BLaER1 treated with 17β-estradiol and CSF1 and Interleukin-3, amounts not matched to agents 10 nM and 100 nM (cell line): ENCODE measurements around the gene TP53BP2.
A peak's percentile ranks its signal among the peaks of the same experiment; 100 is the strongest.

Source experiments
- H3K27ac ChIP-seq, 11 experiments: shearing (Covaris generic); formaldehyde crosslinking; 2 replicates each; pipeline ENCODE4 v1.8.1; 2022
- H3K27me3 ChIP-seq, 11 experiments: shearing (Covaris generic); formaldehyde crosslinking; 2 replicates each; pipeline ENCODE4 v1.8.1; 2022
- H3K36me3 ChIP-seq, 11 experiments: shearing (Covaris generic); formaldehyde crosslinking; 2 replicates each; pipeline ENCODE4 v1.8.1; 2022
- H3K4me1 ChIP-seq, 10 experiments: shearing (Covaris generic); formaldehyde crosslinking; 2 replicates each; pipeline ENCODE4 v1.8.1; 2022
- H3K4me2 ChIP-seq, 11 experiments: shearing (Covaris generic); formaldehyde crosslinking; 2 replicates each; pipeline ENCODE4 v1.8.1; 2022
- H3K4me3 ChIP-seq, 10 experiments: shearing (Covaris generic); formaldehyde crosslinking; 2 replicates each; pipeline ENCODE4 v1.8.1; 2022
- H3K9ac ChIP-seq, 11 experiments: shearing (Covaris generic); formaldehyde crosslinking; 2 replicates each; pipeline ENCODE4 v1.8.1; 2022
- H3K9me3 ChIP-seq, 11 experiments: shearing (Covaris generic); formaldehyde crosslinking; replicated peaks in 1 of 11; 2 replicates each; pipeline ENCODE4 v1.8.1; 2022
- H4K20me1 ChIP-seq, 11 experiments: shearing (Covaris generic); formaldehyde crosslinking; 2 replicates each; pipeline ENCODE4 v1.8.1; 2022
- Cebpa-rat ChIP-seq, 11 experiments: shearing (Covaris generic); IDR thresholded peaks; 2 replicates each; pipeline ENCODE4 v1.8.1; 2022

Gene TP53BP2

DNA sequence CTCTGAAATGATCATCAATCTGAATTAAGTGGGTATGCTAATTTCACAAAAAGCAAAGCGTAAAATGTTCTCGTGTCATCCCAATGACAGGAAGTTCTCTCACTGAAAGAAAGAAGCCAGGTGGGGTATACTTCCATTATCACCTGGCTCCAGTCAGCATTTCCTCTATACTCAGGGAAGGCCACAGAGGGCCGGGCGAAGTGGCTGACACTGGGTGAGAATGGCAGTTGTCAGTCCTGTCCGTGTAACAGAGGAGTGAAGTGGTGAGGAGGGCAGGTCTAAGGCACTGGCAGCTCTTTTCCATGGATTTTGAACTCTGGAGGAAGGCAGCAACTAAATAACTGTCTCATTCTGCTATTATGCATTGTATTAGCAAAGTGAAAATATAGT, 73.0 kb downstream of the TP53BP2 start:
- Histone ChIP-seq H3K4me2 (no peak overlapping the region), H3K4me1 (peaks cover 8 to 16% (median 10%) of the 10 kb centered on the region in 10 experiments; a peak in 19 of 20 replicates), H3K27me3 (no peaks in the 10 kb centered on the region), H3K4me3 (no peak overlapping the region), H3K27ac (no peak overlapping the region), H4K20me1 (peaks cover 0 to 42% (median 0%) of the 10 kb centered on the region in 11 experiments; a peak in 8 of 22 replicates), H3K9ac (no peak overlapping the region), H3K9me3 (peaks cover 5 to 13% (median 9%) of the 10 kb centered on the region in 11 experiments; a peak in 15 of 22 replicates), H3K36me3 (peaks cover 87 to 91% (median 89%) of the 10 kb centered on the region in 11 experiments)
- TF ChIP-seq Cebpa-rat (IDR thresholded peaks at IDR 0.05), result no peak

DNA sequence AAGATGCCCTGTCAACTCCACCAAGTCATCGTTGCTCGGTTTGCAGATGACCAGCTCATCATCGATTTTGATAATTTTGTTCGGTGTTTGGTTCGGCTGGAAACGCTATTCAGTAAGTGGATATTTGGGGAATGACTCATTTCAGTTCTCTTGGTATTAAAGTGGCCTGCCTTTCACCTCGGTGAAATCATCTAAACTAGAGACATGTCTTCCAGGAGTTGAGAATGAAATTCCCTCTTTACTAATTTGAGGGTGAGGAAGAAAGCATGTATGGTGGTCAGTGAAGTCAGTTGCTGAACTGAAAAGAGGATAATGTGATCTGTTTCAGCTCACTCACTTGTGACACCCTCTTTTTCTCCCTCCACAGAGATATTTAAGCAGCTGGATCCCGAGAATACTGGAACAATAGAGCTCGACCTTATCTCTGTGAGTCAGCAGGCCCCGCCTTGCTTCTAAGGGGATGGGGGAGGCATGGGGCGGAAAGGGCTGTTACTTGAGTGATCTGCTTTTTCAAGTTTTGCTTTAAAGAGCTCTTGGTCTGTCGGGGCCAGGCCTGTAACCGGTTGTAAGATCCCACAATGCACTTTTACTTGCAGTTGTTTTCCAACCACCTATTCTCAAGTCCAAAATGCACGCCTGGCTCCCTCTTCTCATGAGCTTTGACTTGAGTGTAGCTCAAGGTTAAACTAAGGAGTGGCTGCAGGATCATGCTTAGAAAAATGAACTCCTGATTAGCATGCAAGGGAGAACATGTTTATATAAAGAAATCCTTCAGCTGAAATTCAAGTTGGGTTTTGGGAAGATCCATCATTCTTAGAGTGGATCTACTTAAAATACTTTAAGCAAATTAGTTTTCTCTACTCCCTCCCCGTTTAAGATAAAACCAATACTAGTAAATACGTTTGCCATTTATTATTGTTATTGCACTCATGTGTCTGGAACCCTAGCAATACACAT, 73.7 kb downstream of the TP53BP2 start:
- no peak overlapping the region for H3K27ac ChIP-seq
- H4K20me1 ChIP-seq, result peaks cover 0 to 36% (median 0%) of the 10 kb centered on the region in 11 experiments; a peak in 8 of 22 replicates
- no peak overlapping the region for H3K4me2 ChIP-seq
- H3K36me3 ChIP-seq, result peaks cover 81 to 84% (median 82%) of the 10 kb centered on the region in 11 experiments
- no peak overlapping the region for H3K9ac ChIP-seq
- peaks cover 8 to 16% (median 10%) of the 10 kb centered on the region in 10 experiments; a peak in 19 of 20 replicates for H3K4me1 ChIP-seq
- H3K27me3 ChIP-seq, result no peaks in the 10 kb centered on the region
- no peak for TF ChIP-seq Cebpa-rat (IDR thresholded peaks at IDR 0.05)
- H3K4me3 ChIP-seq, result no peak overlapping the region
- peaks cover 5 to 13% (median 9%) of the 10 kb centered on the region in 11 experiments; a peak in 15 of 22 replicates for H3K9me3 ChIP-seq

DNA sequence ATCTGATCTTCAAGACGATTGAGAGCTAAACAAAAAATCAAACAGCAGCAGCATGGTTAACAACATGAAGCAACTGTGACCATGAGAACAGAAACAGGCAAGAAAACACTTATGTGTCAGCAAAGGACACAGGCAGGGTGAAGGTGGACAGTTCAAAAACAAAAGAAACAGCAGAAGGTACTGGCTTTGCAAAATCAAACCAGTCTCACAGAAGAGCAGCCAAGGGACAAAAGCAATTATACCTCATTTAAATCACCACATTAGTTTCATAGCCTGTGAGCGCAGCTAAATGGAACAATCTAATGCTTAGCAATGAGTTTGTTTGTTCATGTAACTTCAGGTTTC, 74.3 kb downstream of the TP53BP2 start:
- no peak overlapping the region for H3K27ac ChIP-seq
- H3K9me3 ChIP-seq, result peaks cover 5 to 13% (median 9%) of the 10 kb centered on the region in 11 experiments; a peak in 15 of 22 replicates
- no peaks in the 10 kb centered on the region for H3K27me3 ChIP-seq
- H4K20me1 ChIP-seq, result peaks cover 0 to 33% (median 0%) of the 10 kb centered on the region in 11 experiments; a peak in 8 of 22 replicates
- H3K36me3 ChIP-seq, result peaks cover 76 to 83% (median 79%) of the 10 kb centered on the region in 11 experiments
- no peak overlapping the region for H3K4me2 ChIP-seq
- no peak for TF ChIP-seq Cebpa-rat (IDR thresholded peaks at IDR 0.05)
- no peak overlapping the region for H3K4me3 ChIP-seq
- H3K4me1 ChIP-seq, result peaks cover 6 to 14% (median 7%) of the 10 kb centered on the region in 10 experiments; a peak in 19 of 20 replicates
- H3K9ac ChIP-seq, result no peak overlapping the region

DNA sequence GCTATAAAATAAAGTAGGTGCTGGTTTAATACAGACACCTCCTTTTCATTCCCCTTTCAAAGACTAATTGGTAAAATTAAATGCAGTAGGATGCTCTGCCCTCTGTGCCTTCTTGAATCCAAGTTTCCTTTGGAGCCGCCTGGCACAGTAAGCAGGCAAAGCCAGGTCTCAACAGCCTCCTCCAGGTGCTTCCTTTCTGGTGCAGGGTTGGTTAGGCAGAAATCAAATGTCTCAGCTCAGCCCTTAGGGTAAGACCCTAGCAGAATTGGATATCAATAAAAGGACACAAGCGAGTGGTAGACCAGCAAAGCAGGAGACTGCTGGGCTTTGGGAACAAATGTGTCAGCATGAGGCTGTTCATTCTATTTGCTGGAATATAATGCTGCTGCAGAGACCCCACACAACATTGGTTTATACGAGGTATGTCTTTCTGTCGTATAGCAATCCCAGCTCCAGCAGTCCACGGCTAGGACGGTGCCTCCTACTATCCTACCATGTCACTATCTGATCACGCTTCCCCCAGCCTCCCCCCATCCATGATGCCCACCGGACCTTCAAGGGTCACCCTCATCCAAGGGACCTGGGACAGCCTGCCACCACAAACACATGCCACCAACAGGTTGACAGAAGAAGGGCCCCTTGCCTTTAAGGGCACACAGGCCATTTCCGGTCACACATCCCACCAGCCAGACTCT, 75.0 kb downstream of the TP53BP2 start:
- peaks cover 0 to 27% (median 0%) of the 10 kb centered on the region in 11 experiments; a peak in 5 of 22 replicates for H4K20me1 ChIP-seq
- no peak for TF ChIP-seq Cebpa-rat (IDR thresholded peaks at IDR 0.05)
- peaks cover 0 to 8% (median under 1%) of the 10 kb centered on the region in 10 experiments; a peak in 6 of 20 replicates for H3K4me1 ChIP-seq
- H3K4me2 ChIP-seq, result peak overlapping the region in 2 of 11 experiments; percentile 1 to 18; a peak in 2 of 22 replicates
- H3K9ac ChIP-seq, result no peak overlapping the region
- peaks cover 5 to 13% (median 9%) of the 10 kb centered on the region in 11 experiments; a peak in 15 of 22 replicates for H3K9me3 ChIP-seq
- H3K27ac ChIP-seq, result no peak overlapping the region
- no peaks in the 10 kb centered on the region for H3K27me3 ChIP-seq
- H3K4me3 ChIP-seq, result no peak overlapping the region
- peaks cover 69 to 83% (median 76%) of the 10 kb centered on the region in 11 experiments for H3K36me3 ChIP-seq

DNA sequence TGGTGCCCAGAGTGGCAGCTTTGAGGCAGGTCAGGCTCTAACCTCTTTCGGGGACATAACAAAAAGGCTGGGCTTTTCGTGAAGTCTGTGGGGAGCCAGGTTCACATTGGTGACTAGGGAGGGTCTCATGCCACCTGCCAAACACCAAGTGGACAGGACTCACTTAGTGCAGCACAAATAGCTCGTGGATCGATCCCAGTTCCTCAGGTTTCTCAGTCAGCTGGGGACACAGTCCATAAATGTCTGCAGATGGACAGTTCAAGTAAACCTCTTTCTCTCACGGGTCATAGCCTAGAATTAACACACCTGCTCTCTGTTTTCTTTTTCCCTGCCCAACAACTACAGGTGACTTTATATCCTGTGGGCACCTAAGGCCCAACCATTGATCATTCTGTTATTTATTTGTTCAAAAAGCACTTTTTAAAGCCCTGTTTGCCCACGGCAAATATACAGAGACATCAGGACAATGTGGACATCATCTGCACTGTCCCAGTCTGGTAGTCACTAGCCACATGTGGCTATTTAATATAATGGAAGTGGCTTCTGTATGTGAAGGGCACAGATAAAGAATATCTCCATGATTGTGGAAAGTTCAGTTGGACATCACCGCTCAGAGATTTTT, 79.9 kb downstream of the TP53BP2 start:
- H3K27me3 ChIP-seq, result no peaks in the 10 kb centered on the region
- peaks cover 0 to 15% (median 7%) of the 10 kb centered on the region in 10 experiments; a peak in 14 of 20 replicates for H3K4me1 ChIP-seq
- H3K4me2 ChIP-seq, result no peak overlapping the region
- no peak overlapping the region for H3K27ac ChIP-seq
- H3K9me3 ChIP-seq, result peaks cover 5 to 13% (median 9%) of the 10 kb centered on the region in 11 experiments; a peak in 15 of 22 replicates
- H3K4me3 ChIP-seq, result no peak overlapping the region
- peaks cover 38 to 83% (median 63%) of the 10 kb centered on the region in 11 experiments for H3K36me3 ChIP-seq
- peaks cover 0 to 8% (median 0%) of the 10 kb centered on the region in 11 experiments; a peak in 1 of 22 replicates for H4K20me1 ChIP-seq
- TF ChIP-seq Cebpa-rat (IDR thresholded peaks at IDR 0.05), result no peak
- no peak overlapping the region for H3K9ac ChIP-seq

DNA sequence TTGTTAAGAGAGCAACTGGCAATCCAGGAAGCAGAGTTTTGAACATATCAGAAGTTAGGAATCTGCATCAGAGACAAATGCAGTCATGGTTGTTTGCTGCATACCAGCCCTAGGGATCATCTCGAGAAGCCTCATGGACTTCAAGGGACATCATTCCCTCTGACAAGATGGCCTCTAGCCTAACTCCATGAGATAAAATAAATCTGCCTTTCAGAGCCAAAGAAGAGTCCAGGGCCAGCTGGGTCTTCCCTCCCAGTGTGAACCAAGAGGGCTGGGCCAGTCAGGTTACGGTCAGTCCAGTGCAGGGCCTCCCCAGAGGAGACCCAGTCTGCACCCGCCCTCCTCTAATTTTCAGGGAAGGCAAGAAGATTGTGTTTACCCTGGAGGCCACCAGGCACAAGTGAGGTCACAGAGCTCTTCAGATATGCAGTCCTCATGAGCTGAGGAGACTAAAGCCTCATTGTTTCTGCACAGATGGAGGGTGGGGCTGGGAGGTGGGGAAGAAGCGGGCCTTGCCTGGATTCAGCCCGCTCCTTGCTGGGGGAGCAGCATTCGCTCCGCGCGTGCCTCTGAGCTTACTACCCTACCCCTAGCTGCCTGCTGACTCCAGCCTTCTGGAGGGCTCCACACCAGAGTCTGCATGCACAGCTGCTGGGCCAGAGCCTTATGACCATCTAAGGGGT, 80.6 kb downstream of the TP53BP2 start:
- no peak overlapping the region for H3K27ac ChIP-seq

DNA sequence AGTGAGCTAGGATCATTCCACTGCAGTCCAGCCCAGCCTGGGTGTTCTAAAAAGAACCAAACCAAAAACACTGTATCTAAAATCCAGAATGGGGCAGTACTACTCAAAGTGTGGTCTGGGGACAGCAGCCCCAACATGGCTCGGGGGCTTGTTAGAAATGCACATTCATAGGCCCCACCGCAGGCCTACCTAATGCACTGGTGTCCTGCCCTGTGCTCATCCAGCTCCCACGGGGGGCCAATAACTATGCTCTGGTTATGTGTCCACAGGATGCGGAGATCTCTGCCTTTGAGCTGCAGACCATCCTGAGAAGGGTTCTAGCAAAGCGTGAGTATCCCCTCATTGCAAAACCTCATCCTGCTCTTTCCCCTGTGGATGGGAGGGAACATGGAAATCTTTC, 81.9 kb downstream of the TP53BP2 start:
- no peak for TF ChIP-seq Cebpa-rat (IDR thresholded peaks at IDR 0.05)
- Histone ChIP-seq H3K36me3 (peaks cover 30 to 83% (median 59%) of the 10 kb centered on the region in 11 experiments), H3K4me1 (peaks cover 0 to 23% (median 6%) of the 10 kb centered on the region in 10 experiments; a peak in 11 of 20 replicates)

More for the DNA sequence above, 80.6 kb downstream of the TP53BP2 start:
- no peak overlapping the region for H3K4me3 ChIP-seq
- H3K4me1 ChIP-seq, result peaks cover 0 to 22% (median 6%) of the 10 kb centered on the region in 10 experiments; a peak in 11 of 20 replicates
- H3K9me3 ChIP-seq, result peaks cover 5 to 13% (median 9%) of the 10 kb centered on the region in 11 experiments; a peak in 15 of 22 replicates
- H3K27me3 ChIP-seq, result no peaks in the 10 kb centered on the region
- no peak overlapping the region for H3K4me2 ChIP-seq
- no peak for TF ChIP-seq Cebpa-rat (IDR thresholded peaks at IDR 0.05)
- H3K36me3 ChIP-seq, result peaks cover 36 to 83% (median 61%) of the 10 kb centered on the region in 11 experiments
- H3K9ac ChIP-seq, result no peak overlapping the region
- H4K20me1 ChIP-seq, result peaks cover 0 to 8% (median 0%) of the 10 kb centered on the region in 11 experiments; a peak in 1 of 22 replicates

DNA sequence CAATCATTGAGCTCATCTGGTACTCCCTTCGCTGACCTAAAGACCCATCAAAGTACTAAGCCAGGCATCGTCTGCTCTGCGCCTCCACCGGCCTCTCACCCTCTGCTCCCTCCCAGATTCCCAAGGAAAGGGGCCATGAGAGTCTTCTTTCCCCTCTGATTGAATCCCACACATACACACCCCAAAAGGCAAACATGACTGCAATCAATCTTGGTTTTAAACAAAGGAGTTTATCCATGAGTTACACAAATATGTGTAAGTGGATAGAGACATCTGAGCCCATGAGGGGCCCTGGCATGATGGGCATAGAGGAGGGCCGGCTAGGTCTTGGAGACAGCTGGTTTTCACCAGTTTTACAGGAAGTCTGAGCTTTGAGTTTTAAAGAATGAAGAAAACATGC, 82.5 kb downstream of the TP53BP2 start:
- Histone ChIP-seq H3K27ac (no peak overlapping the region), H3K4me1 (peaks cover 0 to 23% (median 6%) of the 10 kb centered on the region in 10 experiments; a peak in 11 of 20 replicates), H3K9me3 (no peaks in the 10 kb centered on the region), H3K36me3 (peaks cover 30 to 86% (median 63%) of the 10 kb centered on the region in 11 experiments), H3K4me3 (no peak overlapping the region), H3K4me2 (no peak overlapping the region), H3K27me3 (no peaks in the 10 kb centered on the region), H4K20me1 (peaks cover 0 to 8% (median 0%) of the 10 kb centered on the region in 11 experiments; a peak in 1 of 22 replicates), H3K9ac (no peak overlapping the region)
- no peak for TF ChIP-seq Cebpa-rat (IDR thresholded peaks at IDR 0.05)

More for the DNA sequence above, 81.9 kb downstream of the TP53BP2 start:
- Histone ChIP-seq H4K20me1 (peaks cover 0 to 8% (median 0%) of the 10 kb centered on the region in 11 experiments; a peak in 1 of 22 replicates), H3K27me3 (no peaks in the 10 kb centered on the region), H3K4me3 (no peak overlapping the region), H3K9ac (no peak overlapping the region), H3K4me2 (no peak overlapping the region), H3K27ac (no peak overlapping the region), H3K9me3 (peaks cover 2 to 3% (median 2%) of the 10 kb centered on the region in 11 experiments; a peak in 14 of 22 replicates)
